C4-2B (cell line): ENCODE results near the gene AMDHD1.
A peak's percentile ranks its signal among the peaks of the same experiment; 100 is the strongest.

Experiments used
- H3K27ac ChIP-seq: fragments of 450-650 bp; 2 replicates; pipeline ENCODE4 v1.5.1; 2017
- CTCF ChIP-seq: fragments of 450-650 bp; conservative IDR thresholded peaks from 2 replicates; pipeline ENCODE4 v1.5.1; 2017; ENCODE audit warnings: mild to moderate bottlenecking
- ZFX ChIP-seq: fragments of 450-650 bp; IDR thresholded peaks from 2 replicates; pipeline ENCODE4 v1.6.1; 2017

The AMDHD1 gene

DNA sequence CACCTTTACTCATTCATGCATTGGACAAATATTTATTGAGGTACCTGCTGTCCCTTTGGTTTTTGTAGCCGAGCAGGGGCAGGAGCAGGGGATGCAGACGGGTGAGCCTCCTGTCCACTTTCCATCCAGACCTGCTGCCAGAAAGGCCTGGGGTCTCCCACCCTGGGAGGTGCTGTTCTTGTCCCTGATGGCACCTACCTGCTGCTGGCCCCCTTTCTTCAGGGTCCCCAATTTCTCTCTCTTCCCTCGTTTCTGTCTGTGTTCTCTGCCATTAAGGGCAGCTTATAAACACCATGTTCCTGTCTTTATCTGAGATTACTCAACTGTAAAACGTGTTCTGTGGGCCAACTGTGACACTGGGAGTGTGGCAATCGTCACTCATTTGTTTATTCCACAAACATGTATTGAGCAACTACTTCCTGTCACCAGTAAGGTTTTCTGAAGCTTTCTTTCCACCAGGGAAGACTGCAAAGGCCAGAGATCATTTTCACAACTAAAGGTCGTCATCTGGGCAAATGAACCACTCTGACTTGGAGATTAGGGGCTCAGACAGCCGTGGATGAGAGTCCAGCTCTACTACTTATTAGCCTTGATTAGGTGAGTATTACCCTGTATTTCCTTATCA lies 53.0 kb downstream of the AMDHD1 start, which contains the start of gene HAL:
TSS of gene HAL (minus strand) at position 311 of the 625 bp plus-strand sequence. CDS start 434 bp downstream, outside the sequence.
- no peak within 1 kb of the TSS for H3K27ac ChIP-seq
- no peak for TF ChIP-seq ZFX
- no peak for TF ChIP-seq CTCF

DNA sequence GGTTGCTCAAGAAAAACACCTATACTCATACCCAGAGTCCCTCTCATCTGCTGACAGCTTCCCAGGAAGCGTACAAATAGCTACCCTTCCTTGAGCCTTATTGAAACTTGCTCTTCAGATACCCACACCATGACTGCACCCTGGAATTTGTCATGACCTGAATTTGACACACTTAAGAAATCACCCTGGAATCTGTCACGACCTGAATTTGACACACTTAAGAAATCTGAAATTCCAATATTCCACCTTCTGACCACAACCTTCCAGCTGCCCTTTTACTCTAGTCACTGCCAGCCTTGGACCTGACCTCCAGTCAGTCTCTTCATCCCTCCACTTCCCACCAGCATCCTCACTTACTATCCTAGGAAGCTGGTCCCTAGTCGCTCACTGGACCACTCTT lies 54.1 kb downstream of the AMDHD1 start:
- no peak overlapping the region for H3K27ac ChIP-seq
- TF ChIP-seq ZFX = no peak

GRCh38 chr12:95997911-95998510 lies 54.9 kb downstream of the AMDHD1 start:
- no peak overlapping the region for H3K27ac ChIP-seq
- TF ChIP-seq CTCF (no peak), ZFX (no peak)

DNA sequence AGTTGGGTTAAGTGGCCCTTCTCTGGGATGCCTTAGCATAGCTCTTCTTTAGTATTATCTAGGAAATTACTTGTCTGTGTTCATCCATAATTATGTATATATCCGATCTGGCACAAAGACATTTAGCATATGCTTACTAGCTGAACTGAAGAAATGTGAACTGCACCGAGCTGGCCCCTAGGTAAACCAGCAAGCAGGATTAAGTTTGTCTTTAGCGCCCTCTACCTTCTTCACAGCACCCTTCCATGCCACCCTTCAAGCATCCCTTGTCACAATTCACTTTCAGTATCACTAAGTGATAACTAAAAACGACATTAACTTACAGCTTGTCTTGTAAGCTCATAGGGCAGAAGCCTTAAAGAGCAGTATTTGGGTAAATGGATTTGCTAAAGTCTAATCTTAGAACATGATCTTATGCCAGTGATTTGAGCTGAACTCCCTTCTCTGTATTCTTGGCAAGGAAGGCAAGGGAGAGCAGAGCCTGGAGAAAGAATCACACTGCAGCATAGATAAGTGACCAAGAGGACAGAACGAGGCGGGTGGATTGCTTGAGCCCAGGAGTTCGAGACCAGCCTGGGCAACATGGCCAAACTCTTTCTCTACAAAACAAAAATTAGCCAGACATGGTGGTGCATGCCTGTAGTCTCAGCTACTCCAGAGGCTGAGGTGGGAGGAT lies 55.6 kb downstream of the AMDHD1 start:
- H3K27ac ChIP-seq = no peak overlapping the region
- TF ChIP-seq ZFX (no peak), CTCF (peak; percentile 77)

GRCh38 chr12:95999484-95999883 lies 56.4 kb downstream of the AMDHD1 start:
- TF ChIP-seq CTCF (no peak), ZFX (no peak)
- H3K27ac ChIP-seq = no peak overlapping the region

- TF ChIP-seq ZFX = no peak
- no peak for TF ChIP-seq CTCF
- H3K27ac ChIP-seq = no peak overlapping the region
These were observed 57.7 kb downstream of the AMDHD1 start for GRCh38 chr12:96000858-96001257.

DNA sequence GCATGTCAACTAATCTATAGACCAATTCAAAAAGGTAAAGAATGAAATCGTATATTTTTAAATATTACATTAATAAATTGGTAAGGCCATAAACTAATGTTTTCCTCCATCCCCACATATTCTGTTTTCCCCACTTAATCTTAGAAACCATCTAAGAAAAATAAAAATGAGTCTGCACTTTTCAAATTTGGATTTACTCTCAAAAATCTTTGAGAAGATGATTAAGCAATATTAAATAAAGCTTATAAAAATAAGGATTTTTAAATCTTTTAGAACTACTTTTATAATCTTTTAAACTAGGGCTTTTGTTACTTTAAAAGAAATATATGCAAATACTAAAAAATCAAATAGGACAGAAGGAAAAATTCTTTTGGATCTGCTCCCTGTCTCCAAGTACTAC lies 63.6 kb downstream of the AMDHD1 start:
- TF ChIP-seq CTCF (no peak), ZFX (no peak)
- no peak overlapping the region for H3K27ac ChIP-seq
